Bronchial epithelial cell (primary cell): ENCODE measurements around the gene PFKFB3. TPM values are rescaled to one million over a fixed set of nuclear protein-coding genes. Genes with fewer than 3 reads are reported as not detected.
A peak's percentile ranks its signal among the peaks of the same experiment; 100 is the strongest.
"Not testable (repeated sequence)": the region's sequence is repeated elsewhere in the genome, so short reads cannot be mapped to it uniquely, and the experiment has no call there.

Source experiments
- DNase-seq: peaks from one replicate; pipeline ENCODE4 v3.0.0-alpha.2; 2010; ENCODE audit warnings: low read depth
- FAIRE-seq: peaks from 2 replicates; lab custom pipeline; 2011; peaks lifted over from hg19 to GRCh38; lab: Jason Lieb, UNC
- H3K27me3 ChIP-seq: 2 replicates; pipeline ENCODE4 v1.5.1; 2011; ENCODE audit warnings: low read length; ENCODE audit not compliant: control insufficient read depth, insufficient read depth
- H3K36me3 ChIP-seq: 2 replicates; pipeline ENCODE4 v1.5.1; 2011; ENCODE audit warnings: low read length; ENCODE audit not compliant: control insufficient read depth, insufficient read depth
- H3K4me3 ChIP-seq: 2 replicates; pipeline ENCODE4 v1.5.1; 2011; ENCODE audit warnings: mild to moderate bottlenecking, low read depth, low read length, control low read depth
- CTCF ChIP-seq: IDR thresholded peaks from 2 replicates; pipeline ENCODE4 v1.5.1; 2011; ENCODE audit warnings: mild to moderate bottlenecking, moderate library complexity, low read length, control low read depth, inconsistent platforms; ENCODE audit not compliant: insufficient read depth, severe bottlenecking
- total RNA-seq: library from RNA; depleted of rRNA; stranded (reverse); fragments of >200 nt; gene quantifications from 2 replicates; pipeline ENCODE4 v1.2.1, GENCODE V29; 2014

The PFKFB3 gene
- total RNA-seq, 1 donor from 2014 or later = 18.7 TPM

DNA sequence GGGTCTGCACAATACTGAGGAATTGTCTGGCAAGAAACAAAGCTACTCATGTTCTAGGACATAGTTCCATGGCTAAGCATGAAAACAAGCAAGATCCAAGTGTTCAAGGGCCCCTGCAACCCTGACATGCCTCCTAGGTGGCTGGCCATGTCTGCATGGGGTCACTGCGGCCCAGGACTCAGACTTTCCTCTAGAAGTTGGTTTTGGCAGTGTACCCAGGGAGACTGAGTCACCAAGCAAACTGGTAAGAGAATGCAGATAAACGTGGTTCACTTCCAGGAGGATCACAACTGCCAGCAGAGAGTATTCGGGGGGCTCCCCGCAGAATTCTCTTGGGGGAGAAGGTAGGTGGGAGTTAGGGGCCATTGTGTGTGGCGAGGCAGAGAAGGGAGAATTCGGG is 7.4 kb upstream of the PFKFB3 start:
- DNase-seq (no peak), FAIRE-seq (no peak)
- no peaks in the 10 kb centered on the region for H3K27me3 ChIP-seq
- TF ChIP-seq CTCF = no peak
- H3K4me3 ChIP-seq = no peak overlapping the region
- no peaks in the 10 kb centered on the region for H3K36me3 ChIP-seq

DNA sequence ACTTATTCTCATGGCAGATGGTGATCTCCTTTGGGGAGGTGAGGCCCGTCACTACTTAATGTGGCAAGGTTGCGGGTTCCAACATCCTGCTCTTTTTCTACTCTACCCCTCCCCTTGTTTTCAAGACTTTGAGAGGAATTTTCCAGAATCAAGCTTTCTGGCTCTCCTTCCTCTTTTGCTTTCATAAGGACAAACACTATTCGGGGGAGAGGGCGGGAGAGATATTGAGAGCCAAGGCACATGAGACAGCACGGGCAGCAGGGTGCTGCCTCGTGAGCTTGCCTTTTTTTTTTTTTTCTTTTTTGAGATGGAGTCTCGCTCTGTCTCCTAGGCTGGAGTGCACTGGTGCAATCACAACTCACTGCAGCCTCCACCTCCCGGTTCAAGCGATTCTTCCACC is 6.9 kb upstream of the PFKFB3 start:
- DNase-seq (no peak), FAIRE-seq (no peak)

DNA sequence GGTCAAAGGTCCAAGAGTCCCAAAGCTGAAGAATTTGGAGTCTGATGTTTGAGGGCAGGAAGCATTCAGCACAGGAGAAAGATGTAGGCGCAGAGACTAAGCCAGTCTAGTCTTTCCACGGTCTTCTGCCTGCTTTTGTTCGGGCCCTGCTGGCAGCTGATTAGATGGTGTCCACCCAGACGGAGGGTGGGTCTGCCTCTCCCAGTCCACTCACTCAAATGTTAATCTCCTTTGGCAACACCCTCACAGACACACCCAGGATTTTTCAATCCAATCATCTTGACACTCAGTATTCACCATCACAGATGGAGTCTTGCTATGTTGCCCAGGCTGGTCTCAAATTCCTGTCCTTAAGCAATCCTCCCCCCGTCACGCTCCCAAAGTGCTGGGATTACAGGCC is 6.2 kb upstream of the PFKFB3 start:
- DNase-seq, H3K27me3 ChIP-seq, FAIRE-seq, H3K4me3 ChIP-seq, H3K36me3 ChIP-seq: not testable (repeated sequence)

More for the DNA sequence above, 6.9 kb upstream of the PFKFB3 start:
- TF ChIP-seq CTCF = no peak
- H3K36me3 ChIP-seq = no peaks in the 10 kb centered on the region
- H3K27me3 ChIP-seq = no peaks in the 10 kb centered on the region
- no peak overlapping the region for H3K4me3 ChIP-seq

- FAIRE-seq = no peak
- no peaks in the 10 kb centered on the region for H3K27me3 ChIP-seq
These were observed 5.4 kb upstream of the PFKFB3 start for GRCh38 chr10:6197321-6197720.

GRCh38 chr10:6198171-6198570 is 4.6 kb upstream of the PFKFB3 start:
- Histone ChIP-seq H3K27me3 (no peaks in the 10 kb centered on the region), H3K4me3 (no peak overlapping the region), H3K36me3 (no peaks in the 10 kb centered on the region)
- FAIRE-seq = no peak
- no peak for DNase-seq
- no peak for TF ChIP-seq CTCF

More at GRCh38 chr10:6197321-6197720, 5.4 kb upstream of the PFKFB3 start:
- no peaks in the 10 kb centered on the region for H3K36me3 ChIP-seq
- no peak for TF ChIP-seq CTCF
- H3K4me3 ChIP-seq = no peak overlapping the region
- peak; percentile 72 for DNase-seq

DNA sequence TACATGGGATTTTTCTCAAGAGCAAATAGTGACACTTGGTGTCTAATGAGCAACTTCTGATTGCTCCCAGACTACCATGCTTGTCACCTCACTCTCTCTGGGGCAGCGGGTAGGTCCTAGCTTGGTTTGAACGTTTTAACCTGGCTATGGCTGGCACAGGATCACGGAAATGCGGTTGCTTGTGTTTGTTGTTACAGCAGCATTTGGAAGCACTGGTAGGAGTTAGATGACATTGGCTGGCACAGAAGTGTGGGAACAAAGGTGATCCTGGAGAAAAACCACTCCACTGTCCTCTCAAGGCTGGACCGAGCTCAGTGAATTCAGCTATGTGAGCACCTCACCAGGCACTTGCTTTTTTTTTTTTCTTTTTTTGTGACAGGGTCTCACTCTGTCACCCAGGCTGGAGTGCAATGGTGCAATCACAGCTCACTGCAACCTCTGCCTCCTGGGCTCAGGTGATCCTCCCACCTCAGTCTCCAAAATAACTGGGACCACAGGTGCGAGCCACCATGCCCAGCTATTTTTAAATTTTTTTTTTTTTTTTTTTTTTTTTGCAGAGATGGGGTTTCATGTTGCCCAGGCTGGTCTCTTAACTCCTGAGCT is 3.5 kb upstream of the PFKFB3 start:
- H3K27me3 ChIP-seq = no peaks in the 10 kb centered on the region
- FAIRE-seq = no peak
- no peak for DNase-seq
- H3K4me3 ChIP-seq = no peak overlapping the region
- H3K36me3 ChIP-seq = no peaks in the 10 kb centered on the region
- no peak for TF ChIP-seq CTCF
